ENCODE results near the gene CEND1.

The CEND1 gene

DNA sequence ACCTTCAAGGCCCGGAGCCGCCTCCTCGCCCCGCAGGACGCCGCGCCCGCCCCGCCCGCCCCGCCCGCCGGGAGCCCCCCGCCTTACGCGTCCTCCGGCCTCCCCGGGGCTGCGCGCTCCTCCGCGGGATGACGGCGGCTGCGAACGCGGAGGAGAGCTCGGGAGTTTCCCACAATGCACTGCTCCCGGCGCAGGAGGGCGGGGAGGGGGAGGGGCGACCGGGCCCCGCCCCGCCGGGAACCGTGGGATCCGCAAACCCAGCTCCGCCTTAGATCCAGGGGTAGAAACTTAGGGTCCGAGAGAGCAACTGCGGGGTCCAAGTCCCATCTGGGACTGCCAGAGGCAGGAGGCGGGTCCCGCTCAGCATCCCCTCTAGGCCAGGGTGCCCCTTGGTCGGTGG lies at the start of gene CEND1:
Gene CEND1, minus strand, starts transcription at position 148 of the 400 bp plus-strand sequence. CDS start 1,514 bp downstream, outside the sequence.
- no peak for DNase-seq

DNA sequence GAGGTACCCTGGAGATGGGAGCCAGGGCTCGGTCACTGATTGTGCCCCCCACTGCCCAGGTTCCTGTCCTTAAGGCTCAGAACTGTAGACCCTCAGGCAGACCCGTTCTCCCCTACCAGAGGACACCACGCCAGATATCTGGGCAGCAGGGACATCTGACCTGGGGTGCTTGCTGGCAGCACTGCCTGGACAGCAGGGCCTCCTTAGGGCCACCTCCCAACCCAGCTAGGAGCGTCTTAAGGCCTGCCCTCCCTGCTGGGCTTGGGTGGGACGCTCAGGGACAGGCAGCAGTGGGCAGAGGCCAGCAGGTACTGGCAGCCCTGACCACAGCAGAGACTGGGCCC lies 49.4 kb upstream of the CEND1 start:
- DNase-seq, result no peak

DNA sequence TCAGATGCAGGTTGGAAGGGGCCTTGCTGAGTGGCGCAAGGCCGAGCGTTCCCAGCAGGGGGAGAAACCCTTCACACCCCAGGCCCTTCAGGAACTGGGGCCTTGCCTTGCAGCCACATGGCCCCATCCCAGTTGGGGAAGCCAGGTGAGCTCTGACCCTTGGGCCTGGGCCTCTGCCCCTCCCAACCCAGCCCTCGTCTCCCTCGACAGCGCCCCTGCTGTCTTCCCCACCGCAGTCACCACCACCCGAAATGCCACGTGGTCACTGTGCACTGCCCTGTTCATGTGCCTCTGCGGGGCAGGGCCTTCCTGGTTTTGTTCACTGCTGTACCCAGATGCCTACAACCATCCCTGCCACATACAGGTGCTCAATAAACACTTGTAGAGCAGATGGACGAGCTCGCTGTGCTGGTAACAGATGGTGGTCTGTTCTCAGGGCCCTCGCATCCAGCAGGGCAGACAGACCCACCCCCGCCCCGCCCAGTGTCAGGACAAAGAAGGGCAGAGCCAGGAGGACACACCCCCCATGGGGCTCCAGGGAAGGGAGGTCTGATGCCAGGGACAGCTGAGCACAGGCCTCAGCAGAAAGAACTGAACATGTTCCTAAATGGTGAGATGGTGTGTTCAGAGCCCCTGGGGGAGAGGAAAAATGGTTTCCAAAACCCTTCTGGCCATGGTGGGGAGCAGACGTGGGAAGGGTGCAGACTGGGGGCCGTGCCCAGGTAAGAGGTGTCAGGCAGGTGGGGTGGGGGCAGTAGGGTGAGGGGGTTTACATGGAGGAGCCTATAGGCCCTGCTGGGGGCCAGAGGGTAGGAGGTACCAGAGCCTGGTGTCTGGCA lies 48.8 kb upstream of the CEND1 start:
- no peak for DNase-seq

- no peak for DNase-seq
These were observed 48.1 kb upstream of the CEND1 start for GRCh38 chr11:837990-838307.

DNA sequence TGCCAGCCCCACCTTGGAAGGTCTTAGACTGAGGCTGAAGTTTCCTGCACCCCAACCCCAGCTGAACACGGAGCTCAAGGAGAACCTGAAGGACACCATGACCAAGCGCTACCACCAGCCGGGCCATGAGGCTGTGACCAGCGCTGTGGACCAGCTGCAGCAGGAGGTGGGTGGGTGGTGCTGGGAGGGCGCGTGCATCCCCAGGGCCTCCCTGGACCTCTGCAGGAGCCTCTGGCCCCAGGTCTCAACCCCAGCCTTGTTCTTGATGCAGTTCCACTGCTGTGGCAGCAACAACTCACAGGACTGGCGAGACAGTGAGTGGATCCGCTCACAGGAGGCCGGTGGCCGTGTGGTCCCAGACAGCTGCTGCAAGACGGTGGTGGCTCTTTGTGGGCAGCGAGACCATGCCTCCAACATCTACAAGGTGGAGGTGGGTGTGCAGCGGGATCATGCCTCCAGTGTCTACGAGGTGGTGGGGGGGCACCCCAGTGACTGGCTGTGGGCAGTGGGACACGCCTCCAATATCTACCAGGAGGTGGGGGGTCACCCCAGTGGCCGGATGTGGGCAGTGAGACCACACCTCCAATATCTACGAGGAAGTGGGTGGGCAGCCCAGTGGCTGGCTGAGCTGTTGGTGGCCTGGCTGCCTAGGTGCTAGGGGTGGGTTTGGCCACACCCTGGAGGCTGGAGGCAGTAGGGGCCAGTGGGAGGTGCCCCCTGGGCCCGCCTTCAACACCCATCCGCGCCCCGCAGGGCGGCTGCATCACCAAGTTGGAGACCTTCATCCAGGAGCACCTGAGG lies 47.5 kb upstream of the CEND1 start:
- no peak for DNase-seq

DNA sequence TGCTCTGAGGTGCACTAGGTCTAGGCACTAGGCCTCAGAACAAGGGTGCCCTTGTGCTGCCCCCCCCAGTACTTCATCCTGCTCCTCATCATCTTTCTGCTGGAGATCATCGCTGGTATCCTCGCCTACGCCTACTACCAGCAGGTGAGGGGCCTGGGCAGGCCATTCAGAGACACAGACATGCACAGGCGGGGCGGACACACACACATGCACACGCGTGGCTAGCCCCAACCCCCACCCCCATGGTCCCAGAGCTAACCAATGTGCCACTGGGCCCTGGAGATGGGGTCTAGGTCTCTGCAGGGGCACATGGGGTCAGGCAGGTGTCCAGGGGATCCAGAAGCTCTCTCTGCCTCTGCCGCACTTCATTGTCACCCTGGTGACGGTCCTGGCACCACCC lies 46.8 kb upstream of the CEND1 start:
- DNase-seq, result no peak

DNA sequence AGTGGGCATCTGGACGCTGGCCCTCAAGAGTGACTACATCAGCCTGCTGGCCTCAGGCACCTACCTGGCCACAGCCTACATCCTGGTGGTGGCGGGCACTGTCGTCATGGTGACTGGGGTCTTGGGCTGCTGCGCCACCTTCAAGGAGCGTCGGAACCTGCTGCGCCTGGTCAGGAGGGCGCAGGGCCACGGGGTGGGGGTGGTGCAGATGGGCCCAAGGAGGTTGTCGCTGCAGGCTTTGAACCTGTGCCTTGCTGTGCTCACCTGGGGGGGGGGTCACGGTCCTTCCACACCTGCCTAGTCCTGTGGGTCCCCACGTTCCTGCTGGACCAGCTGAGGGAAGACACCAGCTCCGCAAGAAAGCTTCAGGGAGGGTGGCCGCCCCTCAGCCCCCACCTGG lies 46.4 kb upstream of the CEND1 start:
- DNase-seq, result no peak

- DNase-seq, result no peak
These were observed 44.8 kb upstream of the CEND1 start for GRCh38 chr11:834371-835316.

DNA sequence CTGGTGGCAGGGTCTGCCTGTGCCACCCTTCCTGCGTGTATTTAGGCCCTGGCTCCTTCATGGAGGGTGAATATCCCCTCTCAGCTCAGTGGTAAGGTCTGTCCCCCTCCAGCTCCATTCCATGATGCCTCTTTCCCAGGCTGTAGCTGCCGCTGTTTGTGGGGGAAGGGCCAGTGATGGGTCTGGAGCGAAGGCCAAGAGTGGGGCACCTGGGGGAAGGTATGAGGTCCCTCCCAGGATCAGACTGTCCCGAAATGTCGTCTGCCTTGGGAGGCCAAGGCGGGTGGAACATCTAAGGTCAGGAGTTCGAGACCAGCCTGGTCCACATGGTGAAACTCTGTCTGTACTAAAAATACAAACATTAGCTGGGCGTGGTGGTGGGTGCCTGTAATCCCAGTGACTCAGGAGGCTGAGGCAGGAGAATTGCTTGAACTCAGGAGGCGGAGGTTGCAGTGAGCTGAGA lies 44.0 kb upstream of the CEND1 start:
- no peak for DNase-seq

- no peak for DNase-seq
These were observed 43.4 kb upstream of the CEND1 start for GRCh38 chr11:833114-833791.

- DNase-seq, result no peak
These were observed 42.7 kb upstream of the CEND1 start, which contains the start of gene CD151 for GRCh38 chr11:832529-833113. Gene CD151 (plus strand): TSS chr11:832952. CDS start chr11:836070, 3,118 bp downstream.

GRCh38 chr11:831961-832528 lies 42.2 kb upstream of the CEND1 start:
- DNase-seq, result no peak

GRCh38 chr11:831118-831864 lies 41.4 kb upstream of the CEND1 start:
- DNase-seq, result no peak

DNA sequence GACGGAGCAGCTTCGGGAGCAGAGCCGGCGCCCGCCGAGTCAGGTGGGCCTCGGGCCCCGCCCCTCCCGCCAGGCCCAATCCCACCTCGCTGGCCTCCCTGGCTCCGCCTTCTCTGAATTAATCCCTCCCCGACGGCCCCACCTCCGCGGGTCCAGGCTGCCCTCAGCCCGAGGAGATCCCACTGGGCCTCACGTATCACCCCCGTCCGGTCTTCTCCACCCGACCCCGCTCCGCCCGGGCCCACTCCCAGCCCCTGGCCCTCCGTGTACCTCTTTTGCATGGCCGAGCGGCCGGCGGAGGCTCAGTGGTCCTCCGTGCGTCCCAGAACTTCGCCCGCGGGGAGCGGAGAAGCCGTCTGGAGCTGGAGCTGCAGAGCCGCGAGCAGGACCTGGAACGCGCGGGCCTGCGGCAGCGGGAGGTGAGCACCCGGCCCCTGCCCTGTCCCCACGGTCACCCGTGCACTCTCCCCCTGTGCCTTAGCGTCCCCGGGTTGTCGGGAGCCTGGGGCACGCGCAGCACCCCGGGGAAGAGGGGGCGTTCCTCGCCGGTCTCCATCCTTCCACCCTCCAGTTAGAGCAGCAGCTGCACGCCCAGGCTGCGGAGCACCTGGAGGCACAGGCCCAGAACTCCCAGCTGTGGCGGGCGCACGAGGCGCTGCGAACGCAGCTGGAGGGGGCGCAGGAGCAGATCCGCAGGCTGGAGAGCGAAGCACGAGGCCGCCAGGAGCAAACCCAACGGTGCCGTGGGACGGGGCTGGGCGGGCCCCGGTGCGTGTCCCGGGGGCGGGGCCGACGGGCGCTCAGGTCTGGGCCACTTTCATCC lies 40.6 kb upstream of the CEND1 start:
- DNase-seq, result peak; percentile 64

GRCh38 chr11:829847-830294 lies 40.0 kb upstream of the CEND1 start:
- no peak for DNase-seq

- no peak for DNase-seq
These were observed 39.4 kb upstream of the CEND1 start for GRCh38 chr11:829176-829846.

GRCh38 chr11:828506-829175 lies 38.8 kb upstream of the CEND1 start:
- no peak for DNase-seq

GRCh38 chr11:827897-828192 lies 38.0 kb upstream of the CEND1 start, which contains the start of gene CRACR2B:
Gene CRACR2B (plus strand): TSS chr11:827919. CDS start chr11:828608, 689 bp downstream.
- no peak for DNase-seq
